AG09309 (cell line): ENCODE measurements around the gene RCAN1.
A peak's percentile ranks its signal among the peaks of the same experiment; 100 is the strongest.

Experiments
- DNase-seq: peaks from one replicate; pipeline ENCODE4 v3.0.0-alpha.2; 2010; ENCODE audit warnings: low read depth
- H3K4me3 ChIP-seq: 2 replicates; pipeline ENCODE4 v1.5.1; 2011; ENCODE audit warnings: mild to moderate bottlenecking, low read depth, low read length, moderate library complexity; ENCODE audit not compliant: control insufficient read depth
- TF ChIP-seq, protein P1 (sequence below): IDR thresholded peaks from 2 replicates; pipeline ENCODE4 v1.5.1; 2011; ENCODE audit warnings: mild to moderate bottlenecking, low read depth, low read length, inconsistent platforms; ENCODE audit not compliant: insufficient read depth, control insufficient read depth; ENCODE audit errors: missing control alignments

RCAN1 gene

GRCh38 chr21:34520764-34521508 lies 94.0 kb downstream of the RCAN1 start:
- DNase-seq = no peak
- TF ChIP-seq, protein P1, sequence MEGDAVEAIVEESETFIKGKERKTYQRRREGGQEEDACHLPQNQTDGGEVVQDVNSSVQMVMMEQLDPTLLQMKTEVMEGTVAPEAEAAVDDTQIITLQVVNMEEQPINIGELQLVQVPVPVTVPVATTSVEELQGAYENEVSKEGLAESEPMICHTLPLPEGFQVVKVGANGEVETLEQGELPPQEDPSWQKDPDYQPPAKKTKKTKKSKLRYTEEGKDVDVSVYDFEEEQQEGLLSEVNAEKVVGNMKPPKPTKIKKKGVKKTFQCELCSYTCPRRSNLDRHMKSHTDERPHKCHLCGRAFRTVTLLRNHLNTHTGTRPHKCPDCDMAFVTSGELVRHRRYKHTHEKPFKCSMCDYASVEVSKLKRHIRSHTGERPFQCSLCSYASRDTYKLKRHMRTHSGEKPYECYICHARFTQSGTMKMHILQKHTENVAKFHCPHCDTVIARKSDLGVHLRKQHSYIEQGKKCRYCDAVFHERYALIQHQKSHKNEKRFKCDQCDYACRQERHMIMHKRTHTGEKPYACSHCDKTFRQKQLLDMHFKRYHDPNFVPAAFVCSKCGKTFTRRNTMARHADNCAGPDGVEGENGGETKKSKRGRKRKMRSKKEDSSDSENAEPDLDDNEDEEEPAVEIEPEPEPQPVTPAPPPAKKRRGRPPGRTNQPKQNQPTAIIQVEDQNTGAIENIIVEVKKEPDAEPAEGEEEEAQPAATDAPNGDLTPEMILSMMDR = no peak
- H3K4me3 ChIP-seq = no peak overlapping the region

- TF ChIP-seq, protein P1 = no peak
- no peak for DNase-seq
Observed at GRCh38 chr21:34520281-34520680, 94.6 kb downstream of the RCAN1 start.

GRCh38 chr21:34519694-34520093 lies 95.2 kb downstream of the RCAN1 start:
- no peak for DNase-seq
- H3K4me3 ChIP-seq = no peak overlapping the region
- TF ChIP-seq, protein P1 = no peak

More at GRCh38 chr21:34520281-34520680, 94.6 kb downstream of the RCAN1 start:
- H3K4me3 ChIP-seq = no peak overlapping the region

- DNase-seq = no peak
Observed at GRCh38 chr21:34519016-34519415, 95.9 kb downstream of the RCAN1 start.

GRCh38 chr21:34518301-34518700 lies 96.6 kb downstream of the RCAN1 start:
- TF ChIP-seq, protein P1 = no peak
- no peak for DNase-seq
- H3K4me3 ChIP-seq = no peak overlapping the region

More at GRCh38 chr21:34519016-34519415, 95.9 kb downstream of the RCAN1 start:
- TF ChIP-seq, protein P1 = no peak
- H3K4me3 ChIP-seq = no peak overlapping the region

DNA sequence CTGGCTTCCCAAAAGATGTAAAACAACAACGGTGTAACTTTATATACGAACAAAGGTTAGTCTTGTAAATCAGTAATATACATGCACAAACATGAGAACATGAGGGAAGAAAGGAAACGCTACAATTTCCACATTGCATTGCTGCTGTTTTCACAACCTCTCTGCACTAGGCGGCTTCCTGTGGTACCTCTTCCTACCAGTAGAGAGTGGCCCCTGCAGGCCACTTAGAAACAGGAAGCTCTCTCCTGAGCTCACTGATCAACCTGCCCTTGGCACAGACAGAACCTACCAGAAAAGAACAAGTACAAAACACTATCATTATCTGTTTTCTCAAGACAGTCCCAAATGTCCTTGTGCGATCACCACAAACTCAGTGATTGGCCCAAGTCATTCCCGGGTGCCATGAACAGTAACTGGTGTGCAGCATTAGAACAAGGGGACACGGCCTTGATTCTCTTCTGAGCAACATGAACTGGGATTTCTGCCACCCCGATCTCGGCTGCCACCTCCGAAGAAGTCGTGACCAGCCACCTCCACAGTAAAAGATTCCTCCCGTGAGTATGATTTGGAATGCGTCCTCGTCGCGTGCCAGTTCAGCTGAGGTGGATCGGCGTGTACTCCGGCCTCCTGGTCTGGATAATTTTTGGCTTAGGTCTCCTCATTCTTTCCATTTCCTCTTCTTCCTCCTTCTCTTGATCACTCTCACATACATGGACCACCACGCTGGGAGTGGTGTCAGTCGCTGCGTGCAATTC lies 97.2 kb downstream of the RCAN1 start:
- TF ChIP-seq, protein P1 = peak; percentile 32
- DNase-seq = no peak

More for the DNA sequence above, 97.2 kb downstream of the RCAN1 start:
- H3K4me3 ChIP-seq = no peak overlapping the region
